HG03520 (cell line): ENCODE data around the gene BLZF1.
"Not testable (repeated sequence)": the region's sequence is repeated elsewhere in the genome, so short reads cannot be mapped to it uniquely, and the experiment has no call there.

ENCODE experiments used
- ATAC-seq: cut with Tn5 transposase; IDR thresholded peaks from one replicate; pipeline ENCODE4 v1.9.1; 2021; ENCODE audit warnings: mild to moderate bottlenecking, moderate library complexity; ENCODE audit not compliant: unreplicated experiment

Gene BLZF1

GRCh38 chr1:169367686-169368405 lies at the start of gene BLZF1, which contains the start of gene NME7:
TSS of gene BLZF1 (plus strand) at chr1:169368195. CDS start at chr1:169369523, 1,328 bp downstream.
TSS of gene NME7 (minus strand) at chr1:169367797. CDS start at chr1:169367710, 87 bp downstream.
- ATAC-seq: peak; percentile 94

GRCh38 chr1:169318536-169319244 lies 49.3 kb upstream of the BLZF1 start:
- no peak for ATAC-seq

GRCh38 chr1:169321539-169321938 lies 46.5 kb upstream of the BLZF1 start:
- ATAC-seq: no peak

GRCh38 chr1:169322138-169322537 lies 45.9 kb upstream of the BLZF1 start:
- ATAC-seq: no peak

GRCh38 chr1:169325117-169325516 lies 42.9 kb upstream of the BLZF1 start:
- no peak for ATAC-seq

- ATAC-seq: peak; percentile 24
Measured at GRCh38 chr1:169326261-169326955, 41.6 kb upstream of the BLZF1 start.

GRCh38 chr1:169326956-169327268 lies 41.1 kb upstream of the BLZF1 start:
- peak; percentile 87 for ATAC-seq

GRCh38 chr1:169327875-169328274 lies 40.1 kb upstream of the BLZF1 start:
- no peak for ATAC-seq

- ATAC-seq: no peak
Measured at GRCh38 chr1:169329383-169329782, 38.6 kb upstream of the BLZF1 start.

- no peak for ATAC-seq
Measured at GRCh38 chr1:169330927-169331326, 37.1 kb upstream of the BLZF1 start.

GRCh38 chr1:169334727-169335126 lies 33.3 kb upstream of the BLZF1 start:
- not testable (repeated sequence) for ATAC-seq

GRCh38 chr1:169336947-169337715 lies 30.9 kb upstream of the BLZF1 start:
- ATAC-seq: not testable (repeated sequence)

- ATAC-seq: no peak
Measured at GRCh38 chr1:169338617-169339016, 29.4 kb upstream of the BLZF1 start.

- no peak for ATAC-seq
Measured at GRCh38 chr1:169339773-169340172, 28.2 kb upstream of the BLZF1 start.

- ATAC-seq: no peak
Measured at GRCh38 chr1:169340882-169341281, 27.1 kb upstream of the BLZF1 start.

- ATAC-seq: not testable (repeated sequence)
Measured at GRCh38 chr1:169342096-169342495, 25.9 kb upstream of the BLZF1 start.

- ATAC-seq: no peak
Measured at GRCh38 chr1:169345511-169345910, 22.5 kb upstream of the BLZF1 start.

- ATAC-seq: no peak
Measured at GRCh38 chr1:169346036-169346589, 21.9 kb upstream of the BLZF1 start.

- ATAC-seq: no peak
Measured at GRCh38 chr1:169347688-169348382, 20.2 kb upstream of the BLZF1 start.

GRCh38 chr1:169348383-169349036 lies 19.5 kb upstream of the BLZF1 start:
- no peak for ATAC-seq
